Smooth muscle cell (in vitro differentiated cells): ENCODE data around the gene GALNT7. TPM values are rescaled to one million over a fixed set of nuclear protein-coding genes. Genes with fewer than 3 reads are reported as not detected.

Experiments used
- DNase-seq: peaks from one replicate; lab custom pipeline; 2025; ENCODE audit not compliant: unreplicated experiment; lab: John Stamatoyannopoulos, UW
- H2AFZ ChIP-seq: fragments of 200-600 bp; sonication (generic); 2 replicates; pipeline ENCODE4 v1.6.0; 2016; ENCODE audit warnings: antibody characterized with exemption, low read depth, mild to moderate bottlenecking
- H3F3A ChIP-seq: fragments of 200-600 bp; sonication (generic); 2 replicates; pipeline ENCODE4 v1.6.0; 2017; ENCODE audit warnings: antibody characterized with exemption, low read depth
- H3K27ac ChIP-seq: fragments of 200-600 bp; sonication (generic); 2 replicates; pipeline ENCODE4 v1.5.1; 2016; ENCODE audit warnings: low read depth, mild to moderate bottlenecking
- H3K27me3 ChIP-seq: fragments of 200-600 bp; sonication (generic); 2 replicates; pipeline ENCODE4 v1.6.1; 2016; ENCODE audit warnings: low read depth, mild to moderate bottlenecking
- H3K36me3 ChIP-seq: fragments of 200-600 bp; sonication (generic); 2 replicates; pipeline ENCODE4 v1.5.1; 2016; ENCODE audit warnings: low read depth
- H3K4me1 ChIP-seq: fragments of 200-600 bp; sonication (generic); 2 replicates; pipeline ENCODE4 v1.5.1; 2016; ENCODE audit warnings: low read depth
- H3K4me2 ChIP-seq: fragments of 200-600 bp; sonication (generic); 2 replicates; pipeline ENCODE4 v1.6.0; 2016; ENCODE audit warnings: mild to moderate bottlenecking
- H3K4me3 ChIP-seq: fragments of 200-600 bp; sonication (generic); 2 replicates; pipeline ENCODE4 v1.5.1; 2016; ENCODE audit warnings: mild to moderate bottlenecking
- H3K79me2 ChIP-seq: fragments of 200-600 bp; sonication (generic); 2 replicates; pipeline ENCODE4 v1.6.0; 2016; ENCODE audit warnings: low read depth, mild to moderate bottlenecking
- H3K9ac ChIP-seq: fragments of 200-600 bp; sonication (generic); 2 replicates; pipeline ENCODE4 v1.6.0; 2016; ENCODE audit warnings: low read depth
- H3K9me3 ChIP-seq: fragments of 200-600 bp; sonication (generic); replicated peaks from 2 replicates; pipeline ENCODE4 v1.5.1; 2016; ENCODE audit warnings: low read depth
- H4K20me1 ChIP-seq: fragments of 200-600 bp; sonication (generic); 2 replicates; pipeline ENCODE4 v1.6.0; 2016; ENCODE audit warnings: low read depth
- WGBS: methylation state at CpG from one replicate; pipeline ENCODE4 v1.1.7; 2016; ENCODE audit warnings: low lambda C conversion rate; 5-methylcytosine and 5-hydroxymethylcytosine counted together
- polyA plus RNA-seq: library from polyadenylated mRNA; unstranded; fragments of >200 nt; fragmentation: Nextera tagmentation; extraction: Ambion mirVana; gene quantifications from 2 replicates; pipeline ENCODE4 v1.2.1, GENCODE V29; 2016
- total RNA-seq: library from RNA; depleted of rRNA; stranded (reverse); fragments of >200 nt; gene quantifications from 2 replicates; pipeline ENCODE4 v1.2.3, GENCODE V29; 2014
- TF ChIP-seq, protein P1 (sequence below): fragments of 200-600 bp; sonication (generic); IDR thresholded peaks from 2 replicates; pipeline ENCODE4 v1.5.1; 2017; ENCODE audit warnings: borderline replicate concordance, mild to moderate bottlenecking, antibody characterized with exemption; ENCODE audit not compliant: insufficient read depth, poor library complexity, severe bottlenecking

The GALNT7 gene
- total and polyA plus RNA-seq, 2 experiments from 2014 or later: 9.0 to 33.4 TPM

DNA sequence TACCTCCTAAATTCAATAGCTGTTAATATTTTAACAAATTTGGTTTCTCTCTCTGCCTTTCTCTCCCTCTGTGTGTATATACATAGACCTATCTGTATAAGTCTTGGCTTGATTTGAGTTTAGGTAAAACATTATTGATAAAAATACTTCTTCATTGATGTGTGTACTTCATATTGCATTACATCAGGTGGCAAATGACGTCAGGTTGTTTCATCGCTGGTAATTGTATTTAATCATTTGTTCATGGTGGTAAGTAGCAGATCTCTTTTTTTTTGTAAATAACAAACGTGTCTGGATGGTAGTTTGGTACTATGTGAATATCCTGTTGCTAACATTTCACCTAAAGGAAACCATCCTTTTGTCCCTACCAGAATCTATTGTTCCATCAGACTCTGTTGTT, 55.1 kb downstream of the GALNT7 start:
- H4K20me1 ChIP-seq: no peaks in the 10 kb centered on the region
- H3K4me1 ChIP-seq: peaks cover under 1% of the 10 kb centered on the region
- TF ChIP-seq, protein P1, sequence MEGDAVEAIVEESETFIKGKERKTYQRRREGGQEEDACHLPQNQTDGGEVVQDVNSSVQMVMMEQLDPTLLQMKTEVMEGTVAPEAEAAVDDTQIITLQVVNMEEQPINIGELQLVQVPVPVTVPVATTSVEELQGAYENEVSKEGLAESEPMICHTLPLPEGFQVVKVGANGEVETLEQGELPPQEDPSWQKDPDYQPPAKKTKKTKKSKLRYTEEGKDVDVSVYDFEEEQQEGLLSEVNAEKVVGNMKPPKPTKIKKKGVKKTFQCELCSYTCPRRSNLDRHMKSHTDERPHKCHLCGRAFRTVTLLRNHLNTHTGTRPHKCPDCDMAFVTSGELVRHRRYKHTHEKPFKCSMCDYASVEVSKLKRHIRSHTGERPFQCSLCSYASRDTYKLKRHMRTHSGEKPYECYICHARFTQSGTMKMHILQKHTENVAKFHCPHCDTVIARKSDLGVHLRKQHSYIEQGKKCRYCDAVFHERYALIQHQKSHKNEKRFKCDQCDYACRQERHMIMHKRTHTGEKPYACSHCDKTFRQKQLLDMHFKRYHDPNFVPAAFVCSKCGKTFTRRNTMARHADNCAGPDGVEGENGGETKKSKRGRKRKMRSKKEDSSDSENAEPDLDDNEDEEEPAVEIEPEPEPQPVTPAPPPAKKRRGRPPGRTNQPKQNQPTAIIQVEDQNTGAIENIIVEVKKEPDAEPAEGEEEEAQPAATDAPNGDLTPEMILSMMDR: no peak
- WGBS: 96% methylated on average over 3 of the region's 3 CpGs
- no peak overlapping the region for H3K27ac ChIP-seq
- H3K9me3 ChIP-seq: no peaks in the 10 kb centered on the region
- no peaks in the 10 kb centered on the region for H3K79me2 ChIP-seq
- no peak overlapping the region for H3K4me2 ChIP-seq
- no peaks in the 10 kb centered on the region for H3F3A ChIP-seq
- DNase-seq: no peak
- no peaks in the 10 kb centered on the region for H3K36me3 ChIP-seq
- H3K27me3 ChIP-seq: no peaks in the 10 kb centered on the region
- H2AFZ ChIP-seq: no peak overlapping the region
- no peak overlapping the region for H3K4me3 ChIP-seq
- no peak overlapping the region for H3K9ac ChIP-seq

DNA sequence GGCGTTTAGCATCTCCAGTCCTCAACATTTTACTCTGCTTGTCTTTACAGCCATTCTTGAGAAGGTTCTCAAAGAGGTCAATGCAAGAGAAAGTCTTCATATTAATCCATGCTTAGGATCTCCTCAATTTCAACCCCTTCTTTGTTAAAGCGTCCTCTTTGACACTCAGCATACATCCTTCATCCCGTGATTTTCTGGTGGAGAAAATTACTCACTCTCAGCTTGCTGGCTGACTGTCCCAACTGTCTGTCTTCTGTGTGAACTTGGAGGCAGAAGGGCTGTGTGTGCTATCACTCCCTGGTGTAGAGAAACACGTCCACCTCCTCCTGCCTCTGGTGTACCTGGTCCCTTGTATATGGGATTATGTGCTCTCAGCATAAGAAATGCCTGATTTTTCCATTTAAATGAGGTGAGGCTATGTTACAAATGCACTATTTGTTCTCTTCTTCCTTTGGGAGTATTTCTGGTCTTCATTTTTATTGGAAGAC, 57.8 kb downstream of the GALNT7 start:
- H3K79me2 ChIP-seq: no peaks in the 10 kb centered on the region
- H3K9ac ChIP-seq: no peak overlapping the region
- no peak overlapping the region for H2AFZ ChIP-seq
- H3K4me1 ChIP-seq: no peaks in the 10 kb centered on the region
- DNase-seq: no peak
- H3F3A ChIP-seq: no peaks in the 10 kb centered on the region
- 60% methylated on average over 4 of the region's 4 CpGs for WGBS
- no peaks in the 10 kb centered on the region for H3K36me3 ChIP-seq
- H3K27me3 ChIP-seq: no peaks in the 10 kb centered on the region
- no peak overlapping the region for H3K4me2 ChIP-seq
- H3K4me3 ChIP-seq: no peak overlapping the region
- H3K9me3 ChIP-seq: no peaks in the 10 kb centered on the region
- H4K20me1 ChIP-seq: no peaks in the 10 kb centered on the region
- TF ChIP-seq, protein P1: no peak
- H3K27ac ChIP-seq: no peak overlapping the region

DNA sequence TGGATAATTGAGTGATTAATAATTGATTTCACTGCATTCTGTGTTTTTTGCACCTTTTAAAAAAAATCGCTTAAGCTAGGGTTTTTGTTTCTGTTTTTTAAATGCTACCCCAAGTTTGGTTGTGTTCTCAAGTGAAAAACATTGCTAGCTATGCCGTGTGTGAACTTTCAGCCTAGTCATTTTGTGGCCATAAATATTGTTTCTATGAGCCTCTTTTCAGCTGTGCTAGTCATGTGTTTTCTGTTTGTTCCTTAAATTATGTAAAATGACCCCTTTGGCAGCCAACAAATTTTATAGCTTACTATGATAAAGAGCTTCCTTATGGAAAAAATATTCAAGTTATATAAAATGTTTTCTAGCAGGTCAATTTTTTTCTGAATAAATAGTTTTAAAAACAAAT, 59.1 kb downstream of the GALNT7 start:
- Histone ChIP-seq H3K27ac (no peak overlapping the region), H3K79me2 (no peaks in the 10 kb centered on the region), H3K27me3 (no peaks in the 10 kb centered on the region), H2AFZ (no peak overlapping the region), H3K9me3 (no peaks in the 10 kb centered on the region), H3F3A (no peaks in the 10 kb centered on the region), H3K9ac (no peak overlapping the region), H4K20me1 (no peaks in the 10 kb centered on the region), H3K4me2 (no peak overlapping the region), H3K36me3 (no peaks in the 10 kb centered on the region), H3K4me3 (no peak overlapping the region), H3K4me1 (no peaks in the 10 kb centered on the region)
- WGBS: 97% methylated on average over 2 of the region's 2 CpGs
- TF ChIP-seq, protein P1: no peak
- no peak for DNase-seq

DNA sequence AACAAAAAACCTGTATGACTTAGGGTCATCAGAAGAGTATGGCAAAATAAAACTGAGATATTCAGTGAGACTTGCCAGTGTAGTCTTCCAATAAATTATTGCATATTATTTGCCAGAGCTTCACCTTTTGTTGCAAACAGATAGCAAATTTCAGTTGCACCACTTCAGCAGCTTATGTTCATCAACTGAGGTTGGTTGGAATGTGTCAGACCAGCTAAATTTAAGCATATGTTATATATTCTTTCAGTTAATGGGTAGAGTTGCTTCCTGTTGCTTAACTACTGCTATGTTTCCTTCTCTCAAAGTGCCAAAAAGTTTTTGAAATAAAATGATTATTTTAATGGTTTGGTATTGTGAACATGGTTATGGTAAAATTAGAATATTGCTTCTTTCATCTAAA, 61.5 kb downstream of the GALNT7 start:
- Histone ChIP-seq H3K4me2 (no peak overlapping the region), H3K36me3 (no peaks in the 10 kb centered on the region), H4K20me1 (no peaks in the 10 kb centered on the region), H3K9me3 (no peaks in the 10 kb centered on the region), H2AFZ (no peak overlapping the region), H3K4me3 (no peak overlapping the region), H3K79me2 (no peaks in the 10 kb centered on the region), H3K27me3 (no peaks in the 10 kb centered on the region), H3K4me1 (no peaks in the 10 kb centered on the region), H3F3A (no peaks in the 10 kb centered on the region), H3K9ac (no peak overlapping the region), H3K27ac (no peak overlapping the region)
- no peak for DNase-seq
- TF ChIP-seq, protein P1: no peak
